MV-4-11 (cell line): ENCODE measurements around the gene CEP131.

Experiments
- DNase-seq: peaks from one replicate; lab custom pipeline; 2025; lab: John Stamatoyannopoulos, UW

The CEP131 gene

DNA sequence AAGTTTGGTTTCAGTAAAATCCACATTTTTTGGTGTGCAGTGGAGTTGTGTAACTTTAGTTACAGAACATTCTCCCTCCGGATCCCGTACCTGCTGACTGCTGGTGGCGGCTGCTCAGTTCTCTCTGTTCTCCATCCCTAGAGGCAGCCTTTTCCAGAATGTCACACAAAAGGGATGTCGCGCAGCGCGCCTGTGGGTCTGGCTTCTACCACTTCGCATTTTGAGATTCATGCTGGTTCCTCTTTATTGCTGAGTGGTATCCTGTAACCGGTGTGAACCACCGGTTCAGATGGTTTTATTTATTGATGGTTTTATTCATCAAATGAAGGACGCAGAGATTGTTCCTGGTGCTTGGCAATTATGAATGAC lies 981 bp upstream of the CEP131 start:
- DNase-seq = peak; percentile 77

- DNase-seq = no peak
Measured at GRCh38 chr17:81222620-81222905, 202 bp downstream of the CEP131 start.

GRCh38 chr17:81221842-81222619 lies 734 bp downstream of the CEP131 start:
- DNase-seq = no peak

GRCh38 chr17:81221371-81221841 lies 1.4 kb downstream of the CEP131 start:
- DNase-seq = no peak

GRCh38 chr17:81219476-81220180 lies 3.1 kb downstream of the CEP131 start:
- DNase-seq = no peak

- no peak for DNase-seq
Measured at GRCh38 chr17:81218991-81219390, 3.8 kb downstream of the CEP131 start.

GRCh38 chr17:81218459-81218858 lies 4.3 kb downstream of the CEP131 start:
- no peak for DNase-seq

DNA sequence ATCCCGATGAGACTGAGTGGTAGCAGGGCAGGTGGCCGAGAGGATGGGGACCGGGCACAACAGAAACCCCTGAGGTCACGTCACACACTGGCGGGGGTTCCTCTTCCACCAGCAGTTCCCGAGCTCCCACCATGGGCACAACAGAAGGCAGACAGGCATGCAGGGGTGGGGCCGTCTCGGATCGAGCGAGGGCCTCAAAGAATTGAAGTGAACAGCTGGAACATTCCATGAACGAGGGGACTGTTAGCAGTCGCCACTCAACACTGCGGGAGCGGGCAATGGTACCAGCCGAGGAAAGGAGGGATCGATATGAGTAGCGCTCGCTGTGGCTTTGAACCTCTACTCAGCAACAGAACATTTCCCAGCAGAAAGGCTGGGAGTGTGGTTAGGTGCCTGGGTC lies 5.3 kb downstream of the CEP131 start:
- peak; percentile 3 for DNase-seq

DNA sequence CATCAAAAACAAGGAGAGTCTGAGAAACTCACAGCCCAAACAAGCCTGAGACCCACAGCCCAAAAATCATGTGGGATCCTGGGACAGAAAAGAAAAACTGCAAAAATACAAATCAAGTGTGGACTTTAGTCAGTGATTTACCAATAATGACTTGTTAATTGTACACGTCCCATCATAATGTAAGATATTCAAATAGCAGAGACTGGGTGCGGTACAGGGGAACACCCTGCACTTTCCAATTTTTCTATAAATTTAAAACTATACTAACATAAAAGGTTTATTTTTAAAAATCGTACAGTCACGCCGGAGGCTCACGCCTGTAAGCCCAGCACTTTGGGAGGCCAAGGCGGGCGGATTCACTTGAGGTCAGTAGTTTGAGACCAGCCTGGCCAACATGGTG lies 8.8 kb downstream of the CEP131 start:
- DNase-seq = no peak

DNA sequence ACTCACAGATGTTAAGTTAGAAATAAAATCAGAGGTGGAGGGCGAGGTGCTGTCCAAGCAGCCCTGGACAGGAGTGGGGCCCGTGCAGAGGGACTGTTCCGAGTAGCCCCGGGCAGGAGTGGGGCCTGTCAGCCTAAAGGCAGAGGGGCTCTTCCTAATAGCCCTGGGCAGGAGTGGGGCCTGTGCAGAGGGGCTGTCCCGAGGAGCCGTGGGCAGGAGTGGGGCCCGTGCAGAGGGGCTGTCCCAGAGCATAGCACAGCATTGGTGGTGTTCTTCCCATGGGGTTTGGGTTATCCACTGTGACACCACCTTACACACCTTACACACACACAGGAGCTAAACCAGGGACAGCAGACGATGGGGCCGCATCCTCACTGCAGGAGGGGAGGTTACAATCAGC lies 10.4 kb downstream of the CEP131 start:
- DNase-seq = no peak

GRCh38 chr17:81210868-81211267 lies 11.9 kb downstream of the CEP131 start:
- peak; percentile 9 for DNase-seq

DNA sequence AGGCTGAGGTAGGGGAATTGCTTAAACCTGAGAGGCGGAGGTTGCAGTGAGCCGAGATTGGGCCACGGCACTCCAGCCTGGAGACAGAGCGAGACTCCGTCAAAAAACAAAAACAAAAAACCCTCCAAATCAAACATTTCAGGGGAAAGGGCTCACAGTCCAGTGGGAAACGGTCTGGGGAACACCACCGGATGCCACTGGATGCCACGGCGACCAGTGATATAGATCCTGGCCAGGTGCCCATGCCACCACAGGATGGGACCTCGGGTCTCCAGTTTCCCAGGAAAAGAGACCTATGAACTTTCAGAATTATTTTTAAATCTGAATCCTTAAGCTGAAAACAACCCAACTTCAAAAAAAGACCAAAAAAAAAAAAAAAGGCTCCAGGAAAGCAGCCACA lies 12.3 kb downstream of the CEP131 start:
- DNase-seq = no peak

GRCh38 chr17:81209141-81209540 lies 13.6 kb downstream of the CEP131 start:
- no peak for DNase-seq

DNA sequence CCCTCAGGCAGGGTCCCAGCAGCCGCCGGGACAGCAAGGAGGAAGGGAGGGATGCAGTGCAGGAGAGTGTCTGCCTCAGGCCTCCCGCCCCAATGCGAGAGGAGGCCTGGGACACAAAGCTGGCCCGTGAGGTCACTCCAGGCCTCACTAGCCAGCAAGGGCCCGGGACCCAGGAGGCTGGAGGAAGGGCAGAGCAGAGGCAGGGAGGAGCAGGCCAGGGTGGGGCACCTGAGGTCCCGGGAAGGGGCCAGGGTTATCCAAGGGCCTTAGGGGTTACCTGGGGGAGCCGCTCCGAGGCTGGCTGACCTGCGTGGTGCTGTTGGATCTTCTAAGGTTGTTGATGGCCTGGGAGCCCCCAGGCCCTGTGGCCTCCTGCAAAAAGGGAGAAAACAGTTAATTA lies 14.1 kb downstream of the CEP131 start:
- DNase-seq = no peak

DNA sequence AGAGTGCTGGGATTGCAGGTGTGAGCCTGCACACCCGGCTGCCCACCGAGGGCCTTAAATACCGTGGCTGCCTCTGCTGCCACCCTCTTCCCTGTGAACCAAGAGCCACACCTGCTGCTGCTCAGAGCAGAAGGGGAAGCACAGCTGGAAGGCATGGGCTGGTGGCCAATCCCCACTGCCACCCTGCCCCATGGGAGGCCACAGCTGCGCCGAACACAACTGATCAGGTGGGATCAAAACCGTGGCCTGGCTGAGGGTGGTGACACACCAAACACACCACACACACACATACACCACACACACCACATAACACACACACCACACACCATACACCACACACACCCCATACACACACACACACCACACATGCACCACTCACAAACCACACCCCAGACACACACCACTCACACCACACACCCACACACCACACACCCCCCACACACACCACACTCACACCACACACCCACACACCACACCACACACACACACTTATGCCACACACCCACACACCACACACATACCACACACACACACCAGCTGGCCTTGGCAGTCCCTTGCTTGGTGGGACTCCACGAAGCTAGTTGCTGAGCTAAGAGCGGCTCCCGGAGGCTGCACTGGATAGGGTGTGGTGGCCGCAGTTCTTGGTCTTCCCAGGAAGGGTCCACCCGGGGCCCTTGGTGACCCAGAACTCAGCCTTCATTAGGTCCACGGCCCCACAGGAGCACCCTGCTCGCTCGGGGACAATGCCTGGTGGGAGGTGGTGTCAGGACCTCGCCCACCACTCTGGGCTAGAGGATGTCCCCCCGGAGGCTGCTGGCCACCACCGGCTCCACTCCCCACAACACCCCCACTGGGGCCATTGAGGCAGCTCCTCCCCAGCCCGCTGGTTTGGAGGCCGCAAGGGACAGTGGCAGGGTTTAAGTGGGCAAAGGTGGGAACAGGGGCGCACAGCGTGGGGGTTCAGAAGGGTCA lies 14.9 kb downstream of the CEP131 start:
- DNase-seq = peak; percentile 50

DNA sequence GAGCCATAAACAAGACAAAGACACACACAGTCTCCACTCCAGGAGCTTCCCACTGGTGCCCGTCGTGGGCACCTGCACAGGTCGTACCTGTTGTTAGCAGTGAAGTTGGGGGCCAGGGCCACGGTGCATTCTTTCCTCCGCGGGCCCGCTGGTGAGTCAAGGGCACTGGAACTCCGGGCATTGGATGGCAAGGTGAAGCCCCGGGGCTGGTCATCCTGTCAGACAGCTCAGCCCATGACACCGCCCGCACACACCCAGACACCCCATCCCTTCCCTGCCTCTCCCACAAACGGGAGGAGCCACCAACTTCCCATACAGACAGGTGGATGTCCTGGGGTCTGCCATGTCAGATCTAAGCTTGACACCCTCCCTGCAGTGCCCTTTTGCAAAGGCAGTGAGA lies 16.1 kb downstream of the CEP131 start:
- no peak for DNase-seq

- no peak for DNase-seq
Measured at GRCh38 chr17:81206166-81206565, 16.6 kb downstream of the CEP131 start.

DNA sequence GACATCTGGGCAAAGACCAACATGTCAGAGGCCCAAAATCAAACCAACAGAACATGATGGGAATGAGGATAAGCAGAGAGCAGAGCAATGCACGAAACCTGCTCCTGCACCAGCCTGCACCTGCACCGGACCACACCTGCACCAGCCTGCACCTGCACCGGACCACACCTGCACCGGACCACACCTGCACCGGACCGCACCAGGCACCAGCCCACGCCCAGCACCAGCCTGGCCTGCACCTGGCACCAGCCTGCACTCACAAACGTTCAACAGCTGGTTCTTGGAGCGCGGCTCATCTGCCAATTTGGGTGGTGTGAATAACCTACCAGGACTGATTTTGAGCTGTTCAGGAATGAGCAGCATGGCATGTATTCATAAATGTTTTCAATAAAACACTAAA lies 18.2 kb downstream of the CEP131 start:
- DNase-seq = no peak

GRCh38 chr17:81203136-81203535 lies 19.6 kb downstream of the CEP131 start:
- no peak for DNase-seq

- DNase-seq = no peak
Measured at GRCh38 chr17:81202318-81202717, 20.4 kb downstream of the CEP131 start.

DNA sequence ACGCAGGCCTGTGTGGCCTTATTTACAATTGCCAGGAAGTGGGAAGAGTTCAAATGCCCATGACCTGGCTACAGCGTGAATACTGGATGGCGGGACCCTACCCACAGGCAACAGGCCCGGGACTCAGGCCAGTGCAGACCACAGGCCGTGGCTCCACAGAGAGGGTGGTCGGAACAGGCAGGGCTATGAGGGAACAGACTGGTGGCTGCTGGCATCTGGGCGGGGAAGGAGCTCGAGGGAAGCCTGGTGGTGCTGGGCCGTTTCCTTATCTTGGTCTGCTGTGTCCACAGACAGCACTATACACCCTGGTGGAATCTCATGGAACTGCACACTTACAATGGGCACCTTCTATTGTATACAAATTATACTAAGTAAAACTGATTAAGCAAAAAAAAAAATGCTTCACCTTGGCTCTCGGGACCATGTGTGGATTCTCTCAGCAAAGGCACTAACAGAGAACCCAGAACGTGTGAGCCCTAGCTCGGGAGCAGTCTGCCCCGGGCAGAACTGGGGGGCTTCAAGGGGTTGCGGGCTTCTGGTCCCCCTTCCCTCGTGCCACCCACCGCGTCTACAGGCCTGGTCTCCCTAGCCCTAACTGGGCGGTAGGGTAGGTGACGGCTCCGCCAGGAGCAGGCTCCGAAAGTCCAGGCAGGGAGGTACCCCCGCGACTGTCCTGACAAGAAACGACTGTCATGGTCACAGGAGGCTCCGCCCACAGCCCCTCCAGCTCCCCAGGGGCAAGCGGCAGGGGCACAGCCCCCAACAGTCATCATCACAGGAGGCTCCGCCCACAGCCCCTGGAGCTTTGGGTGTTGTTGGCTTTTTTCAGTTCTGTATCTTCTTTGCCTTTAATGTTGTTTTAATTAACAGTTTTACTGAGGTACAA lies 21.8 kb downstream of the CEP131 start:
- DNase-seq = peak; percentile 73

GRCh38 chr17:81200201-81200600 lies 22.6 kb downstream of the CEP131 start:
- DNase-seq = no peak
